Neural cell (in vitro differentiated cells): ENCODE measurements around the gene ELAC1. TPM values are rescaled to one million over a fixed set of nuclear protein-coding genes. Genes with fewer than 3 reads are reported as not detected.

Source experiments
- H2AFZ ChIP-seq: fragments of 200-600, 300-800 bp; sonication (generic), shearing (Covaris generic); 2 replicates; pipeline ENCODE4 v1.6.0; 2014; ENCODE audit warnings: low read depth, mild to moderate bottlenecking, antibody characterized with exemption, low read length, moderate library complexity
- H3F3A ChIP-seq: fragments of 200-600 bp; shearing (Covaris generic); 2 replicates; pipeline ENCODE4 v1.6.1; 2016; ENCODE audit warnings: mild to moderate bottlenecking, moderate library complexity, mixed read lengths, antibody characterized with exemption, low read length; ENCODE audit not compliant: insufficient read depth, poor library complexity, severe bottlenecking
- H3K27ac ChIP-seq: fragments of 200-600, 300-800 bp; sonication (generic), shearing (Covaris generic); 2 replicates; pipeline ENCODE4 v1.5.1; 2014; ENCODE audit warnings: mild to moderate bottlenecking, low read length, moderate library complexity
- H3K27me3 ChIP-seq: fragments of 300-800, 200-600 bp; sonication (generic), shearing (Covaris generic); 2 replicates; pipeline ENCODE4 v1.6.0; 2014; ENCODE audit warnings: mild to moderate bottlenecking, low read depth, low read length, moderate library complexity; ENCODE audit not compliant: insufficient read depth
- H3K36me3 ChIP-seq: fragments of 300-800, 200-600 bp; sonication (generic), shearing (Covaris generic); 2 replicates; pipeline ENCODE4 v1.5.1; 2014; ENCODE audit warnings: mild to moderate bottlenecking, antibody characterized with exemption, low read length, moderate library complexity; ENCODE audit not compliant: insufficient read depth
- H3K4me2 ChIP-seq: fragments of 300-800, 200-600 bp; sonication (generic), shearing (Covaris generic); 2 replicates; pipeline ENCODE4 v1.6.0; 2014; ENCODE audit warnings: mild to moderate bottlenecking, low read length
- H3K4me3 ChIP-seq: fragments of 300-800, 200-600 bp; sonication (generic), shearing (Covaris generic); 2 replicates; pipeline ENCODE4 v1.5.1; 2014; ENCODE audit warnings: mild to moderate bottlenecking, low read length, moderate library complexity
- H3K79me2 ChIP-seq: fragments of 200-600 bp; shearing (Covaris generic); replicated peaks from 2 replicates; pipeline ENCODE4 v1.6.0; 2014; ENCODE audit warnings: mild to moderate bottlenecking, low read length, moderate library complexity; ENCODE audit not compliant: insufficient read depth
- H3K9ac ChIP-seq: fragments of 300-800, 200-600 bp; sonication (generic), shearing (Covaris generic); 2 replicates; pipeline ENCODE4 v1.6.1; 2016; ENCODE audit warnings: mild to moderate bottlenecking, low read length, mixed read lengths
- H3K9me2 ChIP-seq: fragments of 200-600 bp; shearing (Covaris generic); 2 replicates; pipeline ENCODE4 v1.6.1; 2016; ENCODE audit warnings: mild to moderate bottlenecking, low read length, mixed read lengths; ENCODE audit not compliant: insufficient read depth
- H3K9me3 ChIP-seq: fragments of 200-600, 300-800 bp; sonication (generic), shearing (Covaris generic); 2 replicates; pipeline ENCODE4 v1.6.1; 2016; ENCODE audit warnings: mild to moderate bottlenecking, mixed run types, low read length, moderate library complexity, mixed read lengths
- H4K20me1 ChIP-seq: fragments of 200-600 bp; shearing (Covaris generic); 2 replicates; pipeline ENCODE4 v1.6.1; 2016; ENCODE audit warnings: mild to moderate bottlenecking, mixed run types; ENCODE audit not compliant: insufficient read depth
- CTCF ChIP-seq: fragments of 450-650 bp; IDR thresholded peaks from 2 replicates; pipeline ENCODE4 v1.5.1; 2014; ENCODE audit warnings: antibody characterized with exemption, mild to moderate bottlenecking, moderate library complexity; ENCODE audit not compliant: poor library complexity, severe bottlenecking
- EP300 ChIP-seq: fragments of 450-650 bp; conservative IDR thresholded peaks from 2 replicates; pipeline ENCODE4 v1.6.1; 2014; ENCODE audit warnings: antibody characterized with exemption, mild to moderate bottlenecking, moderate library complexity; ENCODE audit not compliant: poor library complexity, severe bottlenecking
- EZH2 ChIP-seq: fragments of 200-600, 300-800 bp; shearing (Covaris generic), sonication (generic); IDR thresholded peaks from 2 replicates; pipeline ENCODE4 v1.6.1; 2014; ENCODE audit warnings: antibody characterized with exemption, low read length, borderline replicate concordance, mild to moderate bottlenecking; ENCODE audit not compliant: insufficient read depth, poor library complexity, severe bottlenecking
- MXI1 ChIP-seq: fragments of 450-650 bp; conservative IDR thresholded peaks from 2 replicates; pipeline ENCODE4 v1.6.1; 2014; ENCODE audit warnings: antibody characterized with exemption, mild to moderate bottlenecking; ENCODE audit not compliant: poor library complexity, severe bottlenecking
- POLR2AphosphoS5 ChIP-seq: IDR thresholded peaks from 2 replicates; pipeline ENCODE4 v1.6.1; 2012
- RAD21 ChIP-seq: fragments of 450-650 bp; conservative IDR thresholded peaks from 2 replicates; pipeline ENCODE4 v1.6.1; 2014; ENCODE audit warnings: antibody characterized with exemption, mild to moderate bottlenecking, moderate library complexity
- REST ChIP-seq: IDR thresholded peaks from 2 replicates; pipeline ENCODE4 v1.6.1; 2012; ENCODE audit warnings: borderline replicate concordance
- SMC3 ChIP-seq: fragments of 450-650 bp; conservative IDR thresholded peaks from 2 replicates; pipeline ENCODE4 v1.6.1; 2014; ENCODE audit warnings: antibody characterized with exemption, mild to moderate bottlenecking, moderate library complexity; ENCODE audit not compliant: poor library complexity
- TAF1 ChIP-seq: IDR thresholded peaks from 2 replicates; pipeline ENCODE4 v1.6.1; 2012; ENCODE audit warnings: low read depth
- polyA plus RNA-seq: library from polyadenylated mRNA; depleted of rRNA; stranded (reverse); fragments of >200 nt; gene quantifications from 2 replicates; pipeline ENCODE4 v1.2.3, GENCODE V29; 2014
- small RNA-seq, 3 experiments: library from RNA; depleted of rRNA; stranded (forward); fragments of <200 nt; gene quantifications; one replicate each; pipeline ENCODE3, GENCODE V24; 2012

ELAC1 gene
- polyA plus RNA-seq, 1 donor from 2014 or later = 20.6 TPM

- no peak for TF ChIP-seq SMC3
These were observed 64.4 kb downstream of the ELAC1 start for GRCh38 chr18:51032193-51032592.

GRCh38 chr18:51037230-51037629 lies 69.4 kb downstream of the ELAC1 start:
- H4K20me1 ChIP-seq = peaks cover 4% of the 10 kb centered on the region
- H3K4me3 ChIP-seq = no peak overlapping the region
- H3K36me3 ChIP-seq = no peaks in the 10 kb centered on the region
- no peaks in the 10 kb centered on the region for H3F3A ChIP-seq
- peaks cover 93% of the 10 kb centered on the region for H3K79me2 ChIP-seq
- TF ChIP-seq SMC3 = no peak
- TF ChIP-seq RAD21 = no peak
- TF ChIP-seq TAF1 = no peak
- TF ChIP-seq MXI1 = no peak
- TF ChIP-seq REST = no peak
- no peak for TF ChIP-seq POLR2AphosphoS5
- no peak for TF ChIP-seq CTCF
- TF ChIP-seq EP300 = no peak
- TF ChIP-seq EZH2 = no peak
- no peak overlapping the region for H3K9ac ChIP-seq
- H3K4me2 ChIP-seq = no peak overlapping the region
- no peaks in the 10 kb centered on the region for H3K9me3 ChIP-seq
- no peak overlapping the region for H2AFZ ChIP-seq
- H3K27me3 ChIP-seq = no peaks in the 10 kb centered on the region
- no peaks in the 10 kb centered on the region for H3K9me2 ChIP-seq
- H3K27ac ChIP-seq = no peak overlapping the region

More at GRCh38 chr18:51032193-51032592, 64.4 kb downstream of the ELAC1 start:
- Histone ChIP-seq H3K4me2 (peak overlapping the region; percentile 90), H3K9ac (no peak overlapping the region), H3K27ac (no peak overlapping the region), H2AFZ (no peak overlapping the region), H4K20me1 (peaks cover 12% of the 10 kb centered on the region), H3K36me3 (peaks cover 5% of the 10 kb centered on the region), H3K4me3 (peak overlapping the region; percentile 88), H3K27me3 (no peaks in the 10 kb centered on the region), H3K9me3 (no peaks in the 10 kb centered on the region), H3F3A (no peaks in the 10 kb centered on the region), H3K79me2 (peaks cover 76% of the 10 kb centered on the region), H3K9me2 (no peaks in the 10 kb centered on the region)

Small RNA genes lying within 50 kb of the gene (small RNA-seq; reads per million reads assigned to genes)
- 0 to 1.2 (median 0) reads per million in 3 experiments for gene RF00019

Other genes with a start within 250 kb of the ELAC1 start
- not detected in 2 replicates for gene MRO, start 148.0 kb upstream of the ELAC1 start, polyA plus RNA-seq
- gene ME2, start 88.9 kb upstream of the ELAC1 start, polyA plus RNA-seq = 64.3 and 76.2 TPM in 2 replicates
- gene SMAD4, start 62.2 kb downstream of the ELAC1 start, polyA plus RNA-seq = 40.2 and 49.8 TPM in 2 replicates
- 55.7 and 58.6 TPM in 2 replicates for gene MEX3C, start 229.6 kb downstream of the ELAC1 start, polyA plus RNA-seq